GM21447 (cell line): ENCODE measurements around the gene MYDGF.

Experiments
- ATAC-seq: cut with Tn5 transposase; IDR thresholded peaks from one replicate; pipeline ENCODE4 v1.9.1; 2021; ENCODE audit not compliant: unreplicated experiment

The MYDGF gene

GRCh38 chr19:4676955-4677731 is 7.0 kb upstream of the MYDGF start:
- ATAC-seq, result no peak

DNA sequence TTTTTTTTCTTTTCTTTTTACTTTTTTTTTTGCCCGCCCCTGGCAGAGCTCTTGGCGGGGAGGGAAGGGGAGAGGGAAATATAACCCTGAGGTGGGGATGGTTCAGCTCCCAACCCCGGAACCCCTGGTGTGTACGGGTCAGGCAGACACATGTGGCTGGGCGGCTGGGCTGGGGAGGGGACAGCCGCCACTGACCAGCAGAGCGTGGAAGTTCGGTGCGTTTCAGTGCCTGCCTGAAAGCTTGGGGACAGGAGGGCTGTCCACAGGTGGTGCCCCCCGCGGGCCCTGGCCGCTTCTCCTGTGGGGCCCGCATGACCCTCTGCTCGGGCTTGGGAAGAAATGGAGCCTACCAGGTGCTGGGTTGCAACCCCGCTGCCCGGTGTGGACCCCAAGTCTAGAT is 5.2 kb upstream of the MYDGF start:
- no peak for ATAC-seq

- no peak for ATAC-seq
Observed at GRCh38 chr19:4673726-4674125, 3.6 kb upstream of the MYDGF start.

DNA sequence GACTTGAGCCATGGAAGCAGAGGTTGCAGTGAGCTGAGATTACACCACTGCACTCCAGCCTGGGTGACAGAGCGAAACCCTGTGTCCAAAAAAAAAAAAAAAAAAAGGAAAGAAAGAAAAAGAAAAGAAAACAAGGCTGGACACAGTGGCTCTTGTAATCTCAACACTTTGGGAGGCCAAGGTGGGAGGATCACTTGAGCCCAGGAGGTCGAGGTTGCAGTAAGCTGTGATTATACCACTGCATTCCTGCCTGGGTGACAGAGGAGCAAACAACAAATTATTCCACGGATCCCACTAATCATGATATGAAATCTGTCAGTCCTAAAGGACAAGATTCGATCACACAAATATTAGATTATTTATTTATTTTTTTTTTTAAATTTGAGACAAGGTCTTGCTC is 3.1 kb upstream of the MYDGF start:
- ATAC-seq, result no peak

DNA sequence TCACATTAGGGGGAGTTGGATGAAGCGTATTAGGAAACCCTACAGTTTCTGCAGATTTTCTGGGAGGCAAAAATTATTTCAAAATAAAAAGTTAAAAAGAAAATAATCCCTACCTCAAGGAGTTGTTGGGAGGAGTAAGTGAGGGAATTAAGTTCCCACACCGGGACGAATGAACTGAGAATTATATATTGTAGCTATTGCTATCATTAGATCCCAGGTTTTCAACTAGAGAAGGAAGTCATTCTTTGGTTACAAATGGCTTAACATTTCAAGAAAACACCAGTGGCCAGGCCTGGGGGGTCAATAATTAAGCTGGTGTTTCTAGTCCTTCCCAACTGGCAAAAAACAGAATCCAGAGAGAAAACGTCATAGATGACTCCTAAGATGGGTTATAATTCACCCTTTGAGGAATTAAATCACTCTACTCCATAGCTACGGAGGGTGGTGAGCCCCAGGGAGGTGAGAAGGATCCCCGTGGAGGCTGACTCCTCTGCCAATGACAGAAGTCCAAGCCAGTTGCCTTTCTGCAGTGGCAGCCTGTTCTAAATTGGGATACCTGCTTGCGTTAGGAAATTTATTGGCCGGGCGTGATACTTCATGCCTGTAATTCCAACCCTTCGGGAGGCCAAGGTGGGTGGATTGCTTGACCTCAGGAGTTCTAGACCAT is 1.2 kb upstream of the MYDGF start:
- ATAC-seq, result no peak

- no peak for ATAC-seq
Observed at GRCh38 chr19:4664642-4665041, 5.5 kb downstream of the MYDGF start.

GRCh38 chr19:4662812-4663211 is 7.3 kb downstream of the MYDGF start:
- ATAC-seq, result no peak

- ATAC-seq, result no peak
Observed at GRCh38 chr19:4662020-4662695, 8.0 kb downstream of the MYDGF start.

DNA sequence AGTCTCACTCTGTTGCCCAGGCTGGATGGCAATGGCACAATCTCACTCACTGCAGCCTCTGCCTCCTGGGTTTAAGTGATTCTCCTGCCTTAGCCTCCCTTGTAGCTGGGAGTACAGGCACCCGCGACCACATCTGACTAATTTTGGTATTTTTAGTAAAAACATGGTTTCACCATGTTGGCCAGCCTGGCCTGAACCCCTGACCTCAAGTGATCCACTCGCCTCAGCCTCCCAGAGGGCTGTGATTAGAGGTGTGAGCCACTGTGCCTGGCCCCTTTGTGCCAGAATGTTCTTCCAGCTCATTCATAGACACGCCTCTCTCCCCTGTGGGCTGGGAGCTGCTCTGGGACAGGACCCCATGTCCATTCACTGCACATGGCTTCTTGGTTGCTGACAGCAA is 9.1 kb downstream of the MYDGF start:
- ATAC-seq, result no peak

DNA sequence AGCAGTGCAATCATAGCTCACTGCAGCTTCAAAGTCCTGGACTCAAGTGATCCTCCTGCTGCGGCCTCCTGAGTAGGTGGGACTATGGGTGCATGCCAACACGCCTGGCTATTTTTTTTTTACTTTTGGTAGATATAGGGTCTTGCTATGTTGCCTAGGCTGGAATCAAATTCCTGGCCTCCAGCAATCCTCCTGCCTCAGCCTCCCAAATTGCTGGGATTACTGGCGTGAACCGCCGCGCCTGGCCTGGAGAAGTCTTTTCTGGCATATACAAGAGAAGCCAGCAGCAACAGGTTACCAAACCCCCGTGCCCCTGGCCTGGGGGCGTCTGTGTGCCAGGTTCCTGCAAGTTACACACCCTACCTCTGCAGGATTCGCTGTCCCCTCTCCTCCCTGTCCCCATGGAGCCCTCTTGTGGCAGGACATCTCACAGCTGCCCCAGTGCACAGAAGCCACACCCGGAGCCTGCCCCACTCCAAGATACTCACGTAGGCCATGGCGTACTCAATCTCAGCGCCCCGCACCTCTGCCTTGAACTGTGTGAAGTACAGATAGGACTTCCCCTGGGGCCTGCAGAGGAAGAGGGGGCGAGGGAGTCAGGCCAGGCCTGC is 9.9 kb downstream of the MYDGF start:
- no peak for ATAC-seq

DNA sequence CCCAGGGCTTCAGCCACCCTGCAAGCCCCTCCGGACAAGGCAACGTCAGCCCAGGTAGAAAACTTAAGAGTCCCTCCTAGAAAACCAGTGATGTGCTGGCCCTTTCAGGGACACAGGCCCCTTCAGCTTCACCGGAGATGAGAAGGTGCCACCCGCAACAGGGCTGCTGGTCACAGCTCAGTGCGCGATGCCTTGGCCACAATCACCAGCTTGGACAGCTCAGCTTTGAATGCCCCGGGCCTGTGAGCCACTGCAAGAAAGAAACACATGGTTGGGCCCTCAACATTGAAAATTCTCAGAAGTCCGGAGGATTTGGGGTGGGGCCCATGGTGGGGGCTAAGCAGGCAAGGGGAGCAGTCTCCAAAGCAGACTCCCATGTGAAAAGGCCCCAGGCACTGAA is 12.3 kb downstream of the MYDGF start:
- no peak for ATAC-seq

DNA sequence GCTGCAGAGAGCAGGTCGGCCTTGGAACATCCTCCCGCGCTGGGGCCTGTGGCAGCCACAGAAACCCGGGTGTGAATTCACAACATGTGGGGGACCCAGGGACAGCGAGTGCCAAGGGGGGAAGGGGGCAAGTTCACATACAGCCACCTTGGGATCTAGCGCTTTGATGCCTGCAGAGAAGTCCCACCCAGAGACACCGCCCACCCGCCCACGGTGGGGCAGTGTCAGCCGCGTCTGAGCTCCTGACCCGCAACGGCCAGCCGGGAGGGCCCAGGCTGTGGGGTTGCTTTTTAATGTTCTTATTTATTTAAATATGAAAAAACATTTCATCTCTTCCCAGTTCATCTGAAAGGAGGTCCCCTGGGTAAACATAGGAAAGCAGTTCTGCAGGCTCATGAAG is 12.9 kb downstream of the MYDGF start:
- ATAC-seq, result no peak

DNA sequence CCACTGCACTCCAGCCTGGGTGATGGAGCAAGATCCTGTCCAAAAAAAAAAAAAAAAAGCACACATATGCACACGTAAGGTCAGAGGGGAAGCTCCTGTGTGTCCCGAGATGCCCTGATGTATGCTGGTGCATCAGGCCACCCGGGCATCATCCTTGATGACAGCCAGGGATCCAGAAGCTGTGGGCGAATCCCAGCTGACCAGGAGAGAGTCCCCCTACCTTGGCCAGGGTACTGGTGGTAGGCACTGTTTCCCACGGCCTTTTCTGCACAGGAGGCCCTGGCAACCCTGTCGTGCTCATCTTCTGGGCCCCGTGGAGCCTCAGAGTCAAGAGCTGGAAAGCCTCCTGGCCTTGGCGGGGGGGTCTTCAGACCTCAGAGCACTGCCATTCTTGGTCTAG is 14.0 kb downstream of the MYDGF start:
- no peak for ATAC-seq

- ATAC-seq, result no peak
Observed at GRCh38 chr19:4654437-4655361, 15.4 kb downstream of the MYDGF start.

GRCh38 chr19:4653793-4654436 is 16.2 kb downstream of the MYDGF start:
- no peak for ATAC-seq

- ATAC-seq, result no peak
Observed at GRCh38 chr19:4652075-4652474, 18.1 kb downstream of the MYDGF start.

DNA sequence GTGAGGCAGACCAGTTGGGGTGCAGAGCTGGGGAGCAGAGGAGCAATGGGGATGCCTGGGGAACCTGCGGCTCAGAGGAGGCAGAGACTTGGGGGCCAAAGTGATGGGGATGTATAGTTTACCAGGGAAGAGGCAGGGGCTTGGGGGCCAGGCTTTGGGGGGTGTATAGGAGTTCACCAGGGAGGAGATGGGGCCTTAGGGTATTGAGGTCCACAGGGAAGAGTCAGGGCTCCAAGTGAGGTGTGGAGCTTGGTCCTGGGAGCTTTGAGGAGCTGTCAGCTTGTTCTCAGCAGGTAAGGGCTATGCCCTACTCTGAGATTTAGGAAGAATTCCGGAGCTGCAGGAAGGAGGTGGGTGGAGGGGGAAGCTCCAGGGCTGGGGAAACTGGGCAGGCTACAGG is 20.0 kb downstream of the MYDGF start:
- ATAC-seq, result no peak

GRCh38 chr19:4649392-4650047 is 20.6 kb downstream of the MYDGF start:
- no peak for ATAC-seq
